K562 (cell line): Measurements from ENCODE around the gene F13A1. TPM values are rescaled to one million over a fixed set of nuclear protein-coding genes. Genes with fewer than 3 reads are reported as not detected.

Experiments used
- ATAC-seq: fragments of 200-7000 bp; cut with Tn5 transposase; 3 replicates; pipeline ENCODE4 v1.9.1; 2020; ENCODE audit warnings: moderate library complexity
- BruUV-seq: library from RNA; stranded (reverse); fragments of 400-500 nt; replicated peaks from 2 replicates; lab custom pipeline; 2021; lab: Mats Ljungman, UMichigan
- CTCF ChIA-PET: fragments of 300-600 bp; formaldehyde crosslinking; extraction: SDS; loops from one replicate; lab custom pipeline; 2021; ENCODE audit warnings: low intra/inter-chr PET ratio; lab: Yijun Ruan, JAX
- POLR2A ChIA-PET: fragments of 300-600, 350-650 bp; sonication (Branson Sonifier 250); formaldehyde crosslinking; extraction: SDS; loops from one replicate; lab custom pipeline; 2021; ENCODE audit warnings: antibody characterized with exemption, inconsistent platforms; lab: Yijun Ruan, JAX
- DNase-seq, 4 experiments: peaks; one replicate each; pipeline versions ENCODE4 v3.0.0 to v3.0.0-alpha.2; 2011 to 2018; ENCODE audit warnings: low spot score in 3 of 4, mixed read lengths in 3 of 4; ENCODE audit errors: extremely low read depth in 1 of 4
- FAIRE-seq: peaks from 2 replicates; lab custom pipeline; 2011; peaks lifted over from hg19 to GRCh38; lab: Jason Lieb, UNC
- H2AFZ ChIP-seq: 2 replicates; pipeline ENCODE4 v1.6.0; 2011; ENCODE audit warnings: low read depth, low read length, control low read depth, inconsistent platforms
- H3K27ac ChIP-seq: fragments of 200-600 bp; 3 replicates; pipeline ENCODE4 v1.8.0; 2011; ENCODE audit warnings: low read depth, mild to moderate bottlenecking, control low read depth, inconsistent platforms, low read length, moderate library complexity, mixed read lengths; ENCODE audit errors: extremely low read depth
- H3K27me3 ChIP-seq, 2 experiments: fragments of 300-600 bp in 1 of 2; 2 replicates in 1 of 2; 3 replicates in 1 of 2; pipeline versions ENCODE4 v1.6.0 to v1.8.0; 2011; ENCODE audit warnings: inconsistent platforms in 2 of 2, low read length in 2 of 2, mild to moderate bottlenecking in 1 of 2, mixed read lengths in 1 of 2, moderate library complexity in 1 of 2; ENCODE audit not compliant: control insufficient read depth in 2 of 2, insufficient read depth in 2 of 2
- H3K36me3 ChIP-seq: fragments of 300-600 bp; 3 replicates; pipeline ENCODE4 v1.8.0; 2011; ENCODE audit warnings: mild to moderate bottlenecking, low read length, inconsistent platforms; ENCODE audit not compliant: control insufficient read depth, insufficient read depth
- H3K4me1 ChIP-seq, 2 experiments: fragments of 200-600 bp in 1 of 2; replicated peaks in 1 of 2; 2 replicates in 1 of 2; 3 replicates in 1 of 2; pipeline versions ENCODE4 v1.5.1 to v1.8.0; 2011; ENCODE audit warnings: inconsistent platforms in 2 of 2, low read length in 2 of 2, mild to moderate bottlenecking in 1 of 2, mixed read lengths in 1 of 2, moderate library complexity in 1 of 2; ENCODE audit not compliant: control insufficient read depth in 2 of 2, insufficient read depth in 2 of 2
- H3K4me2 ChIP-seq: 2 replicates; pipeline ENCODE4 v1.6.1; 2011; ENCODE audit warnings: low read length, control low read depth, inconsistent platforms, mixed read lengths; ENCODE audit not compliant: insufficient read depth
- H3K4me3 ChIP-seq: fragments of 200-600 bp; sonication (generic), shearing (Covaris generic); 2 replicates; pipeline ENCODE4 v1.5.1; 2016; ENCODE audit warnings: control low read depth, inconsistent platforms
- H3K79me2 ChIP-seq: fragments of 200-600 bp; 3 replicates; pipeline ENCODE4 v1.8.0; 2011; ENCODE audit warnings: low read length, inconsistent platforms; ENCODE audit not compliant: control insufficient read depth, insufficient read depth
- H3K9ac ChIP-seq, 2 experiments: 2 replicates each; pipeline versions ENCODE4 v1.6.0 to v1.6.1; 2011; ENCODE audit warnings: low read depth in 2 of 2, low read length in 2 of 2, control low read depth in 1 of 2, inconsistent platforms in 1 of 2, mild to moderate bottlenecking in 1 of 2, mixed read lengths in 1 of 2; ENCODE audit not compliant: insufficient read depth in 1 of 2
- H3K9me1 ChIP-seq: one replicate; pipeline ENCODE4 v1.6.0; 2011; ENCODE audit warnings: inconsistent platforms, mild to moderate bottlenecking, low read length, moderate library complexity; ENCODE audit not compliant: control insufficient read depth, insufficient read depth
- H3K9me3 ChIP-seq: replicated peaks from 2 replicates; pipeline ENCODE4 v1.5.1; 2011; ENCODE audit warnings: low read depth, low read length, inconsistent platforms; ENCODE audit not compliant: control insufficient read depth, insufficient read depth
- H4K20me1 ChIP-seq: replicated peaks from 2 replicates; pipeline ENCODE4 v1.6.1; 2011; ENCODE audit warnings: low read length, inconsistent platforms, mixed read lengths; ENCODE audit not compliant: control insufficient read depth, insufficient read depth
- ADNP ChIP-seq: fragments of 200-800 bp; sonication (Bioruptor generic); IDR thresholded peaks from 2 replicates; pipeline ENCODE4 v1.6.1; 2016; ENCODE audit warnings: missing genetic modification characterization, missing compliant biosample characterization
- CCAR2 ChIP-seq: fragments of 200-400 bp; formaldehyde crosslinking; IDR thresholded peaks from 2 replicates; pipeline ENCODE4 v1.6.1; 2017; ENCODE audit warnings: mild to moderate bottlenecking, low read depth, low read length
- CCNT2 ChIP-seq: IDR thresholded peaks from 2 replicates; pipeline ENCODE4 v1.6.1; 2011; ENCODE audit warnings: borderline replicate concordance, low read depth, mild to moderate bottlenecking, moderate library complexity, mixed read lengths, low read length; ENCODE audit not compliant: insufficient read length; ENCODE audit errors: extremely low read depth
- CEBPB ChIP-seq: fragments of 450-650 bp; IDR thresholded peaks from 2 replicates; pipeline ENCODE4 v1.6.1; 2016; ENCODE audit warnings: missing genetic modification characterization, missing compliant biosample characterization
- IRF2 ChIP-seq: sonication (generic); formaldehyde crosslinking; IDR thresholded peaks from 2 replicates; pipeline ENCODE4 v1.8.1; 2022; ENCODE audit warnings: mild to moderate bottlenecking, missing genetic modification reagents
- NFIX ChIP-seq: fragments of 250-450 bp; sonication (Bioruptor Pico); IDR thresholded peaks from 2 replicates; pipeline ENCODE4 v1.4.0; 2020; ENCODE audit warnings: low read depth, mild to moderate bottlenecking, moderate library complexity
- NRF1 ChIP-seq, 2 experiments: fragments of 450-650 bp; IDR thresholded peaks in 1 of 2; conservative IDR thresholded peaks in 1 of 2; 2 replicates each; pipeline ENCODE4 v1.6.1; 2014; ENCODE audit warnings: mild to moderate bottlenecking in 2 of 2
- PHB ChIP-seq: fragments of 250-450 bp; sonication (Bioruptor Pico); IDR thresholded peaks from 2 replicates; pipeline ENCODE4 v1.5.0; 2021
- RCOR1 ChIP-seq, 2 experiments: IDR thresholded peaks; 2 replicates each; pipeline ENCODE4 v1.6.1; 2012; ENCODE audit warnings: low read depth in 2 of 2, low read length in 2 of 2, borderline replicate concordance in 1 of 2, improper control_type of control experiment in 1 of 2
- SP1 ChIP-seq: sonication (generic); formaldehyde crosslinking; IDR thresholded peaks from 2 replicates; pipeline ENCODE4 v1.8.1; 2022; ENCODE audit warnings: mild to moderate bottlenecking, missing genetic modification reagents
- YBX1 ChIP-seq: fragments of 450-650 bp; IDR thresholded peaks from 2 replicates; pipeline ENCODE4 v1.7.1; 2016; ENCODE audit warnings: mild to moderate bottlenecking
- ZNF140 ChIP-seq: fragments of 250-450 bp; sonication (Bioruptor Pico); IDR thresholded peaks from 2 replicates; pipeline ENCODE4 v1.8.0; 2021; ENCODE audit warnings: moderate library complexity, mild to moderate bottlenecking, inconsistent platforms
- ZNF146 ChIP-seq: IDR thresholded peaks from one replicate; pipeline ENCODE4 v1.6.1; 2018; ENCODE audit warnings: missing compliant biosample characterization; ENCODE audit not compliant: unreplicated experiment
- ZNF175 ChIP-seq: fragments of 200-800 bp; sonication (Bioruptor generic); IDR thresholded peaks from 2 replicates; pipeline ENCODE4 v1.6.1; 2016; ENCODE audit warnings: low read depth, mild to moderate bottlenecking, missing genetic modification characterization, missing compliant biosample characterization
- ZNF431 ChIP-seq: sonication (generic); formaldehyde crosslinking; IDR thresholded peaks from 2 replicates; pipeline ENCODE4 v1.8.0; 2022; ENCODE audit warnings: mild to moderate bottlenecking, missing genetic modification reagents
- WGBS: fragments of 100-300 bp; shearing (Covaris generic); methylation state at CpG from one replicate; pipeline ENCODE4 v1.1.6; 2016; ENCODE audit warnings: low coverage, mixed read lengths; ENCODE audit not compliant: insufficient coverage; ENCODE audit errors: missing lambda C conversion rate; 5-methylcytosine and 5-hydroxymethylcytosine counted together
- in situ Hi-C: fragments of 300-500 bp; cut with MboI; formaldehyde crosslinking; loops from 4 replicates; pipeline ENCODE4 v1.15.0; 2018; ENCODE audit warnings: inconsistent platforms, mixed read lengths
- intact Hi-C: fragments of 100-400 bp; cut with micrococcal nuclease; formaldehyde crosslinking; loops from 2 replicates; pipeline ENCODE4 v1.14.2; 2022
- polyA plus RNA-seq, 8 experiments: library from polyadenylated mRNA; depleted of rRNA in 4 of 8; stranded (reverse) in 5 of 8; unstranded in 3 of 8; fragments of >200 nt; fragmentation: Nextera tagmentation in 2 of 8; fragmentation: Illumina TruSeq in 1 of 8; extraction: Ambion mirVana in 2 of 8; extraction: Trizol in 1 of 8; gene quantifications; 2 replicates each; pipeline versions ENCODE4 v1.2.1 to v1.2.3, GENCODE V29; 2011 to 2014; ENCODE audit warnings: inconsistent platforms in 1 of 8, missing spikeins in 1 of 8
- total RNA-seq, 7 experiments: library from RNA; depleted of rRNA in 6 of 7; stranded (reverse); fragments of >200 nt in 6 of 7; fragmentation: Illumina TruSeq in 2 of 7; extraction: Trizol in 2 of 7; gene quantifications; 2 replicates each; pipeline versions ENCODE4 v1.2.1 to v1.2.3, GENCODE V29; 2011 to 2021; ENCODE audit warnings: low replicate concordance in 1 of 7
- TF ChIP-seq, protein P1 (sequence below): fragments of 450-650 bp; formaldehyde crosslinking; IDR thresholded peaks from 2 replicates; pipeline ENCODE4 v1.4.0; 2020; ENCODE audit warnings: mild to moderate bottlenecking, moderate library complexity
- TF ChIP-seq, protein P2 (sequence below): IDR thresholded peaks from 2 replicates; pipeline ENCODE4 v1.6.1; 2016; ENCODE audit warnings: missing genetic modification characterization, missing compliant biosample characterization
- TF ChIP-seq, protein P3 (sequence below): fragments of 450-650 bp; formaldehyde crosslinking; IDR thresholded peaks from 2 replicates; pipeline ENCODE4 v1.4.0; 2020; ENCODE audit warnings: mild to moderate bottlenecking

Gene F13A1
- total and polyA plus RNA-seq, 9 of the 15 experiments (the other 6 are each of a cell fraction or from before 2014, with no cell fraction given), result 0.33 TPM; not detected in 8

DNA sequence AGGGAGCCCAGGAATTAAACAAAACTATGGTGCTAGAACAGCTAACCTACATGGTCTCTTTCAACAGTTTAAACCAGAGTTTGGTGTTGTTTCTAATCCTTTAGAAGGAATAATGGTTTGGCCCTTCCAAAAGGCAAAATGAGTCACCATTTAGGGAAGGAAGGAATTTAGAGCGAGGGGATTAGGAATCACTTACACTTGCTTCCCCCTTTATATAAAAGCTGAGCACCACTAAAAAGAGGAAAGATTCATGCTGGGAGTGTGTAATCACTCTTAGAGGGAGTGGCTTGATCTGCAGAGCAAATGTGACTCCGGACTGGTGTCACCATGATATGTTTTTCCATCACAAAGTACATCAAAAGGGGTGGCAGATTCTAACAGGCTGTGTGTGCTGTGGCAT lies 63.6 kb downstream of the F13A1 start:
- no TSS peak for BruUV-seq
- no peak overlapping the region for H3K4me2 ChIP-seq

More for the DNA sequence above, 63.6 kb downstream of the F13A1 start:
- Histone ChIP-seq H3K4me1 (no peaks in the 10 kb centered on the region), H4K20me1 (no peaks in the 10 kb centered on the region), H3K9me1 (no peaks in the 10 kb centered on the region), H3K79me2 (no peaks in the 10 kb centered on the region), H2AFZ (no peak overlapping the region), H3K9me3 (no peaks in the 10 kb centered on the region), H3K27me3 (no peaks in the 10 kb centered on the region; a peak in 1 of 5 replicates), H3K36me3 (no peaks in the 10 kb centered on the region), H3K27ac (no peak overlapping the region), H3K9ac (no peak overlapping the region), H3K4me3 (no peak overlapping the region)
- POLR2A ChIA-PET, result no interaction called here
- CTCF ChIA-PET, result no interaction called here
- WGBS, result 0% methylated on average over 2 of the region's 2 CpGs
- no peak for ATAC-seq
- in situ Hi-C loops, result no loop called here
- no peak for DNase-seq
- no peak for FAIRE-seq
- TF ChIP-seq ZNF146 (CRISPR knock-in tag), result no peak
- TF ChIP-seq, protein P1, sequence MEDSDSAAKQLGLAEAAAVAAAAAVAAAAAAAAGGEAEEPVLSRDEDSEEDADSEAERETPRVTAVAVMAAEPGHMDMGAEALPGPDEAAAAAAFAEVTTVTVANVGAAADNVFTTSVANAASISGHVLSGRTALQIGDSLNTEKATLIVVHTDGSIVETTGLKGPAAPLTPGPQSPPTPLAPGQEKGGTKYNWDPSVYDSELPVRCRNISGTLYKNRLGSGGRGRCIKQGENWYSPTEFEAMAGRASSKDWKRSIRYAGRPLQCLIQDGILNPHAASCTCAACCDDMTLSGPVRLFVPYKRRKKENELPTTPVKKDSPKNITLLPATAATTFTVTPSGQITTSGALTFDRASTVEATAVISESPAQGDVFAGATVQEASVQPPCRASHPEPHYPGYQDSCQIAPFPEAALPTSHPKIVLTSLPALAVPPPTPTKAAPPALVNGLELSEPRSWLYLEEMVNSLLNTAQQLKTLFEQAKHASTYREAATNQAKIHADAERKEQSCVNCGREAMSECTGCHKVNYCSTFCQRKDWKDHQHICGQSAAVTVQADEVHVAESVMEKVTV (CRISPR knock-in tag), result no peak
- TF ChIP-seq CCNT2, result no peak
- TF ChIP-seq ADNP (tag), result no peak
- no peak for TF ChIP-seq PHB (CRISPR knock-in tag)
- TF ChIP-seq RCOR1 (IDR thresholded peaks at IDR 0.05; ENCODE audit: borderline replicate concordance in 1 of 2, low read depth in 2 of 2, low read length in 2 of 2), result no peak
- TF ChIP-seq ZNF175, result no peak
- TF ChIP-seq, protein P2, sequence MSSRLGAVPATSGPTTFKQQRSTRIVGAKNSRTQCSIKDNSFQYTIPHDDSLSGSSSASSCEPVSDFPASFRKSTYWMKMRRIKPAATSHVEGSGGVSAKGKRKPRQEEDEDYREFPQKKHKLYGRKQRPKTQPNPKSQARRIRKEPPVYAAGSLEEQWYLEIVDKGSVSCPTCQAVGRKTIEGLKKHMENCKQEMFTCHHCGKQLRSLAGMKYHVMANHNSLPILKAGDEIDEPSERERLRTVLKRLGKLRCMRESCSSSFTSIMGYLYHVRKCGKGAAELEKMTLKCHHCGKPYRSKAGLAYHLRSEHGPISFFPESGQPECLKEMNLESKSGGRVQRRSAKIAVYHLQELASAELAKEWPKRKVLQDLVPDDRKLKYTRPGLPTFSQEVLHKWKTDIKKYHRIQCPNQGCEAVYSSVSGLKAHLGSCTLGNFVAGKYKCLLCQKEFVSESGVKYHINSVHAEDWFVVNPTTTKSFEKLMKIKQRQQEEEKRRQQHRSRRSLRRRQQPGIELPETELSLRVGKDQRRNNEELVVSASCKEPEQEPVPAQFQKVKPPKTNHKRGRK (tag), result no peak
- no peak for TF ChIP-seq YBX1
- no peak for TF ChIP-seq IRF2 (CRISPR knock-in tag)
- TF ChIP-seq CCAR2, result no peak
- TF ChIP-seq NRF1 (conservative IDR thresholded peaks at IDR 0.05 in 1 of 2, IDR thresholded peaks at IDR 0.05 in 1 of 2), result no peak
- TF ChIP-seq ZNF431 (CRISPR knock-in tag), result no peak
- TF ChIP-seq SP1, result no peak
- TF ChIP-seq ZNF140 (CRISPR knock-in tag), result no peak
- TF ChIP-seq CEBPB (tag), result no peak
- TF ChIP-seq, protein P3, sequence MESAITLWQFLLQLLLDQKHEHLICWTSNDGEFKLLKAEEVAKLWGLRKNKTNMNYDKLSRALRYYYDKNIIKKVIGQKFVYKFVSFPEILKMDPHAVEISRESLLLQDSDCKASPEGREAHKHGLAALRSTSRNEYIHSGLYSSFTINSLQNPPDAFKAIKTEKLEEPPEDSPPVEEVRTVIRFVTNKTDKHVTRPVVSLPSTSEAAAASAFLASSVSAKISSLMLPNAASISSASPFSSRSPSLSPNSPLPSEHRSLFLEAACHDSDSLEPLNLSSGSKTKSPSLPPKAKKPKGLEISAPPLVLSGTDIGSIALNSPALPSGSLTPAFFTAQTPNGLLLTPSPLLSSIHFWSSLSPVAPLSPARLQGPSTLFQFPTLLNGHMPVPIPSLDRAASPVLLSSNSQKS (CRISPR knock-in tag), result no peak
- no peak for TF ChIP-seq NFIX (CRISPR knock-in tag)
- TF ChIP-seq, all 486 proteins: peak for 0
- intact Hi-C loops, result no loop called here
